Central memory CD8-positive, alpha-beta T cell (primary cell): Measurements from ENCODE around the gene AMBRA1.
A peak's percentile ranks its signal among the peaks of the same experiment; 100 is the strongest.
"Not testable (repeated sequence)": the region's sequence is repeated elsewhere in the genome, so short reads cannot be mapped to it uniquely, and the experiment has no call there.

Source experiments
- ATAC-seq: fragments of 150-1000 bp; cut with Tn5 transposase; replicated peaks from 2 replicates; pipeline ENCODE4 v1.10.0; 2022; ENCODE audit warnings: mild to moderate bottlenecking, moderate FRiP score, moderate number of reproducible peaks; ENCODE audit not compliant: poor library complexity, severe bottlenecking; ENCODE audit errors: extremely low read depth
- DNase-seq, 2 donors: peaks; one replicate each; pipeline ENCODE4 v3.0.0; 2021; ENCODE audit warnings: low spot score in 2 of 2
- H3K27ac Mint-ChIP-seq: one replicate; pipeline ENCODE4 v1.8.0; 2022; ENCODE audit warnings: low read depth, mild to moderate bottlenecking, moderate library complexity, mixed read lengths
- H3K27me3 Mint-ChIP-seq: one replicate; pipeline ENCODE4 v1.8.0; 2022; ENCODE audit warnings: mixed read lengths
- H3K36me3 Mint-ChIP-seq: one replicate; pipeline ENCODE4 v1.8.0; 2022; ENCODE audit warnings: mild to moderate bottlenecking, moderate library complexity, mixed read lengths; ENCODE audit not compliant: insufficient read depth
- H3K4me1 Mint-ChIP-seq: one replicate; pipeline ENCODE4 v1.8.0; 2022; ENCODE audit warnings: mixed read lengths
- H3K4me3 Mint-ChIP-seq: one replicate; pipeline ENCODE4 v1.8.0; 2022; ENCODE audit warnings: mild to moderate bottlenecking, moderate library complexity, mixed read lengths
- H3K9me3 Mint-ChIP-seq: one replicate; pipeline ENCODE4 v1.8.0; 2022; ENCODE audit warnings: mixed read lengths

The AMBRA1 gene

DNA sequence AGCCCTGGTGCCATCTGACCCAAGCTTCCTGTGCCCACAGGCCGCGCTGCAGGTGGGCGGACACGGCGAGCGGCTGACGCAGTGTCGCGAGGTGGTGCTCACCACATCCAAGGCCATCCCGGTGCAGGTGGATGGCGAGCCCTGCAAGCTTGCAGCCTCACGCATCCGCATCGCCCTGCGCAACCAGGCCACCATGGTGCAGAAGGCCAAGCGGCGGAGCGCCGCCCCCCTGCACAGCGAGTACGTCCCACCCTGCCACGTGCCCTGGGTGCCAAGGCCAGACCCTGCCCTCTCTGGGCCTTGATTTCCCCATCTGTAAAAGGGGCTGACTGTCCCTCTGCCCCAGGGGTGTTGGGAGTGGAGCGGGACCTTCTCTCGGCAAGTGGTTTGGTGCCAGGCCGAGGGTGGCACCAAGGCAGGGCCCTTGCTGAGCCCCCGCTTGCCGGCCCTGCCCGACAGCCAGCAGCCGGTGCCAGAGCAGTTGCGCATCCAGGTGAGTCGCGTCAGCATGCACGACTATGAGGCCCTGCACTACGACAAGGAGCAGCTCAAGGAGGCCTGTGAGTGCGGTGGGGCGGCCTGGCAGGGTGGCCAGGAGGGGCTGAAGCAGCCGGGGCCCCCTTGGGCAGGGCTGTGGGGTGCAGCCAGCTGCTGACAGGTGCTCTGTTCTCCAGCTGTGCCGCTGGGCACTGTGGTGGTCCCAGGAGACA lies 218.3 kb downstream of the AMBRA1 start:
- no peaks in the 10 kb centered on the region for H3K27me3 Mint-ChIP-seq
- ATAC-seq (no peak), DNase-seq (no peak)
- H3K36me3 Mint-ChIP-seq = peaks cover 61% of the 10 kb centered on the region
- no peaks in the 10 kb centered on the region for H3K9me3 Mint-ChIP-seq
- no peak overlapping the region for H3K4me3 Mint-ChIP-seq
- H3K4me1 Mint-ChIP-seq = peaks cover 7% of the 10 kb centered on the region
- no peak overlapping the region for H3K27ac Mint-ChIP-seq

DNA sequence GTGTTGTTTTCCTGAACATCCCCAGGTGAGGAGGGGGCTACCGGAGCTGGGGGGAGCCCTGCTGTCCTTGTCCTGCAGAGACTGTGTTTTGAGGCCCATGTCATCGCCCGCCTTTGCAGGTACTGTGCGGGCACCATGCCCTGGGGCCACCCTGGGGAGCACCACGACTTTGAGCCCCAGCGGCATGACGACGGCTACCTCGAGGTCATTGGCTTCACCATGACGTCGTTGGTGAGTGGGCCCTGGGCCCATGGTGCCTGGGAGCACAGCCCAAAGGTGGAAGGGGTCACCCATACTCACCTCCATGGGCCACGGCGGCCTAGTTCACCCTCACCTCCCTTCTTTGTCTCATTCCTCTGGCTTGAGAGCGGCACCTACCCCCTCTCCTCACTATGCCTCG lies 219.0 kb downstream of the AMBRA1 start:
- Mint-ChIP-seq H3K4me1 (peaks cover 9% of the 10 kb centered on the region), H3K9me3 (no peaks in the 10 kb centered on the region), H3K27ac (no peak overlapping the region), H3K27me3 (no peaks in the 10 kb centered on the region), H3K4me3 (no peak overlapping the region), H3K36me3 (peaks cover 64% of the 10 kb centered on the region)
- no peak for DNase-seq
- ATAC-seq = no peak

DNA sequence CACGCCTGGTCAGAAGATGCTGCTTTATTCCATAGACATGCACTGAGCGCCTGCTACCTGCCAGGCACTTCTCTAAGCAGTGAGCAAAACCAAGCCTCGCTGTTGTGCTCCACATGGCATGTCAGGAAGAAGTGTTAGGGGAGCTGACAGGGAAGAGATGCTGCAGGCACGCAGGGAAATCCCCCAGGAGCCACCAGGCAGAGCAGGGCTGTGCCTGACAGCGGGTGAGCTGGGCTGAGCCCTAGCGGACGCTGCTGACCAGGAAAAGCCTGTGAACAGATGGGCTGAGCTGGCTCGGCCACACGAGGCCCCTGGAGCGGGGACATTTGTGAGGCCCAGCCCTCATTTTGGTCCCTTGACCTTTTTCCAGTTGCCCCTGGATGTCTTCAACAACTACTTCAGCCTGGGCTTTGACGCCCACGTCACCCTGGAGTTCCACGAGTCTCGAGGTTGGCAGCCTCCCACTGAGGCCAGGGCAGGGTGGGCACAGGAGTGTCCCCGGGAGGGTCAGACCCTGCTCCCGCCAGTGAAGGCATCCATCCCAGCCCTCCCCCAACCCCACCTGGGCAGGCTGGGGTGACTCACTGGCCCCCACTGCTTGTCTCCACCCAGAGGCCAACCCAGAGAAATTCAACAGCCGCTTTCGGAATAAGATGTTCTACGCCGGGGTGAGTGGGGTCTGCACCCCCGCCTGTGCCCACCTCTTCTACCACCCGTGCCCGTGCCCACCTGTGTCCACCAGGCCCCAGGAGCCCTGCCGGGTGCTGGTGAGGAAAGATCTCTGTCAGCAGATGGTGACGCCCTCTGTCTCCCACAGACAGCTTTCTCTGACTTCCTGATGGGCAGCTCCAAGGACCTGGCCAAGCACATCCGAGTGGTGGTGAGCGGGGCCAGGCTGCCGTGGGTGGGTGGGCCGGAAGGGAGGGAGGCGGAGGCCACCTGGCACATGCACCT lies 219.8 kb downstream of the AMBRA1 start:
- DNase-seq (no peak), ATAC-seq (no peak)
- peaks cover 9% of the 10 kb centered on the region for H3K4me1 Mint-ChIP-seq
- H3K27ac Mint-ChIP-seq = no peak overlapping the region
- H3K27me3 Mint-ChIP-seq = no peaks in the 10 kb centered on the region
- H3K36me3 Mint-ChIP-seq = peaks cover 63% of the 10 kb centered on the region
- H3K4me3 Mint-ChIP-seq = no peak overlapping the region
- no peaks in the 10 kb centered on the region for H3K9me3 Mint-ChIP-seq

DNA sequence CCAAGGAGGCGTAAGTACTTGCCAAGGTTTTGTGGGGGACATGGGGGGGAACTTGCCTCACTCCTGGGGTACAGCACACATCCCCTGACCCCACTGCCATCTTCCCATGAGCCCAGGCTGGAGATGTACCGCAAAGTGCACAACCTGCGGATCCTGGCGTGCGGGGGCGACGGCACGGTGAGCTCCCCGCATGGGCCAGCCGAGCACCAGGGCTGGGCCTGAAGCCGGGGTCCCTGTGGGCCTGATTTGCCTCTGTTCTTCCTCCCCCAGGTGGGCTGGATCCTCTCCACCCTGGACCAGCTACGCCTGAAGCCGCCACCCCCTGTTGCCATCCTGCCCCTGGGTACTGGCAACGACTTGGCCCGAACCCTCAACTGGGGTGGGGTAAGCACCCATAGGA lies 221.3 kb downstream of the AMBRA1 start:
- DNase-seq, H3K9me3 Mint-ChIP-seq, H3K27ac Mint-ChIP-seq, H3K27me3 Mint-ChIP-seq, H3K4me3 Mint-ChIP-seq, ATAC-seq: not testable (repeated sequence)
- peaks cover 10% of the 10 kb centered on the region for H3K4me1 Mint-ChIP-seq
- peaks cover 71% of the 10 kb centered on the region for H3K36me3 Mint-ChIP-seq

DNA sequence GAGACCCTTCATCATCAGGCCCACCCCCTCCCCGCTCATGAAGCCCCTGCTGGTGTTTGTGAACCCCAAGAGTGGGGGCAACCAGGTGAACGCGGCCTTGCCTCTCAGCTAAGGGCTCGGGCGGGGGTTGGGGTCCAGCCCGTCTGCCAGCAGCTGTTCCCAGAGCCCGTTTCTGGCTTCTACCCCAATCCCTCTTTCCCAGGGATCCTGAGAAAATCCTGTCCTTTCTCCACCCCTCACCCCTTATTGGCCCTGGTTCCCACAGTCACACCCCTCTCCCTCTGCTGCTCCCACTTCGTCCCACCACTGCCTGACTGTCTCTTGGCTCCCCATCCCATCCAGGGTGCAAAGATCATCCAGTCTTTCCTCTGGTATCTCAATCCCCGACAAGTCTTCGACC lies 221.7 kb downstream of the AMBRA1 start:
- Mint-ChIP-seq H3K9me3 (no peaks in the 10 kb centered on the region), H3K27ac (no peak overlapping the region), H3K4me3 (no peak overlapping the region), H3K36me3 (peaks cover 70% of the 10 kb centered on the region), H3K4me1 (peaks cover 14% of the 10 kb centered on the region), H3K27me3 (no peaks in the 10 kb centered on the region)
- DNase-seq (no peak), ATAC-seq (no peak)

DNA sequence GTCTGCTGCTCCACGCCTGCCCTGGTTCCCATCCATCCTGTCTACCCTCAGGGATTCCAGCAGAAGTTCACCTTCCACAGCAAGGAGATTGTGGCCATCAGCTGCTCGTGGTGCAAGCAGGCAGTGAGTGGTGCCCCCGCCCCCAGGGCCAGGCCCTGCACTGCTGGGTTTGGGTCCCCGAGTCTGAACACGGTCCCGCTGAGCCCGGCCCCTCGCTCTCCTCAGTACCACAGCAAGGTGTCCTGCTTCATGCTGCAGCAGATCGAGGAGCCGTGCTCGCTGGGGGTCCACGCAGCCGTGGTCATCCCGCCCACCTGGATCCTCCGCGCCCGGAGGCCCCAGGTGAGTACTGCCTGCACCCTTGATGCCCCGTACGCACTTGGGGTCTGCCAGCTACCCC lies 222.6 kb downstream of the AMBRA1 start:
- not testable (repeated sequence) for DNase-seq, H3K27me3 Mint-ChIP-seq, H3K9me3 Mint-ChIP-seq, H3K4me3 Mint-ChIP-seq, ATAC-seq, H3K27ac Mint-ChIP-seq
- Mint-ChIP-seq H3K36me3 (peaks cover 64% of the 10 kb centered on the region), H3K4me1 (peaks cover 16% of the 10 kb centered on the region)

DNA sequence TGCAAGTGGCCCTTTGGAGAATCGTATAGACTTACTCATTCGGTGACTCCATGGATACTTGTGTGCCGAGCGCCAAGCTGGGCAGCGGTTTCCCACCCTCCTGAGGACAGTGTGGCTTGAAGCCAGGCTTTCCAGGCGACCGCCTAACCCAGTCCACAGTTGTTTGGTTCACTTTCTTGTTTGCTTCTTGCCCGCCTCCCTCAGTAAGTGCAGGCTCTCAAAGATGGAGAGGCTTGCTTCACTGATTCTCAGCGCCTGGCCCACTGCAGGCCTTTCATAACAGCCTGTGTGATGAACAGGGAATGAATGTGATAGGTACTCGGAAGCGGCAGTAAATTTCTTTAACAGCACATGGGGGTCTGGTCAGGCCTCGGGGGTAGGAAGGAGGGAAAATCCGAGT lies 223.6 kb downstream of the AMBRA1 start:
- no peak overlapping the region for H3K27ac Mint-ChIP-seq
- H3K36me3 Mint-ChIP-seq = peaks cover 54% of the 10 kb centered on the region
- ATAC-seq (no peak), DNase-seq (no peak)
- H3K27me3 Mint-ChIP-seq = no peaks in the 10 kb centered on the region
- no peak overlapping the region for H3K4me3 Mint-ChIP-seq
- H3K4me1 Mint-ChIP-seq = peaks cover 21% of the 10 kb centered on the region
- H3K9me3 Mint-ChIP-seq = no peaks in the 10 kb centered on the region

DNA sequence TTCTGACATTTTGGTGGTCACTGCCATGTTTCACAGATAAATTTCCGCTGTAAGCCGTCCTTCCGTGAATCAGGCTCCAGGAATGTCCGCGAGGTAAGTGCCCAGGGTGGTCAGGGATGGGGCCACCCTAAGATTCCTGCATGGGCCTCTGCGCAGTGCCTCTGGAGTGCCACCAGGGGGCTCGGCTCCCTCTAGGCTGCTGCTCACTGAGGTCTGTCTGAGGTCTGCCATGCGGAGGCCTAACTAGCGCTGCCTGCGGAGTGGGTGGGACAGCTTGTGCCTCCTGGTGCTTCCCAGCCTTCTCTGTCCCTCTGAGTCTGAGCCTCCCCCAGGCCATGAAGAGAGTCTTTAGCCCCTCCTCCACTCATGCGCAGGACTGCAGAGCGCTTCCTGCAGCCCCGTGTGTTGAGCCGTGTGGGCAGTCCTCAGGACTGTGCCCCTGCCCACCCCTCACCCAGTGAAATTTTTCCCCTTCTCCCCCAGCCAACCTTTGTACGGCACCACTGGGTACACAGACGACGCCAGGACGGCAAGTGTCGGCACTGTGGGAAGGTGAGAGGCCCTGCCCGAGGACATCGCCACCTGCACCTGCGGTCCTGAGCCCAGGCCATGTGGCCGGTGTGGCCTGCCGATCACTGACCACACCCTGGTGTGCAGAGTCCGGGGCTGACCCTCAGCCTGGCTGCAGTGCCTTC lies 224.2 kb downstream of the AMBRA1 start:
- ATAC-seq (no peak), DNase-seq (no peak)
- H3K4me3 Mint-ChIP-seq = no peak overlapping the region
- H3K27ac Mint-ChIP-seq = no peak overlapping the region
- peaks cover 48% of the 10 kb centered on the region for H3K36me3 Mint-ChIP-seq
- H3K4me1 Mint-ChIP-seq = peaks cover 27% of the 10 kb centered on the region
- H3K9me3 Mint-ChIP-seq = no peaks in the 10 kb centered on the region
- H3K27me3 Mint-ChIP-seq = no peaks in the 10 kb centered on the region

DNA sequence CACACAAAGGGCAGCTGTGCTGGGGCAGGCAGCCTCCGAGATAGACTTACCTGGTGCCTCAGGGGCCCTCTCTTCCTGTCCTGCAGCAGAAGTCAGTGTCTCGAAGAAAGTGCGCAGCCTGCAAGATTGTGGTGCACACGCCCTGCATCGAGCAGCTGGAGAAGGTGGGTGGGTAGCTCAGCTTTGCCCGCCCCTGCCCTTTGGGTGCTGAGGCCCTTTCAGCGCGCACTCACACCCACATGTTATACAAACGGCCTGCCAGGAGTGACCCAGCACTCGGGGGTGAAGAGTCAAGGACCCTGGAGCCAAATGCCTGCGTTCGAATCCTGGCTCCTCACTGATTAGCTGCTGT lies 225.9 kb downstream of the AMBRA1 start:
- Mint-ChIP-seq H3K36me3 (peaks cover 45% of the 10 kb centered on the region), H3K27me3 (no peaks in the 10 kb centered on the region), H3K4me1 (peaks cover 44% of the 10 kb centered on the region), H3K27ac (no peak overlapping the region), H3K4me3 (no peak overlapping the region), H3K9me3 (no peaks in the 10 kb centered on the region)
- DNase-seq (no peak), ATAC-seq (no peak)

DNA sequence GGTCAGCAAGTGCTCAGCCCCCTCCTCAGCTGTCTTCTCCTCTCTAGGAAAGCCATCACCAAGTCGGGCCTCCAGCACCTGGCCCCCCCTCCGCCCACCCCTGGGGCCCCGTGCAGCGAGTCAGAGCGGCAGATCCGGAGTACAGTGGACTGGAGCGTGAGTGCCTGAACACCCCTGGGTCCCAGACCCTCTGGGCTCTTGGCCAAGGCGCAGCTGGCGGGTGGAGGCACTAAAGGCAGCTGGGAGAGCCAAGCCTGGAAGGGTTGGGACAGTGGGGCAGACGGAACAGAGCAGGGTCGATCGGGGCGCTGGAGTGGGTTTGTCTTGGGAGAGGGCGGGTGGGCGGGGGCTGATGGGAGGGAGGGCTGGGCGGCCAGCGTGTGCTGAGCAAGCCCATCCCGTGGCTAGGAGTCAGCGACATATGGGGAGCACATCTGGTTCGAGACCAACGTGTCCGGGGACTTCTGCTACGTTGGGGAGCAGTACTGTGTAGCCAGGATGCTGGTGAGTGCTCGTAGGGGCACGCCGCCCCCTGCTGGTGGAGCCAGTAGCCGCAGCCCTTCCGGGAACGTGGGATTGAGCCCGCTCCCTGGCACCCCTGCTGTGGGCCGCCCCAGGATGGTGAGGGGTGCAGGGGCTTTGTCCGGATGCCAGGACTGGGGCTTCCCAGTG lies 226.4 kb downstream of the AMBRA1 start:
- Mint-ChIP-seq H3K9me3 (no peaks in the 10 kb centered on the region), H3K4me3 (peak overlapping the region; percentile 11), H3K27ac (peak overlapping the region; percentile 68), H3K27me3 (no peaks in the 10 kb centered on the region), H3K36me3 (peaks cover 47% of the 10 kb centered on the region), H3K4me1 (peaks cover 50% of the 10 kb centered on the region)
- peak; percentile 90 for ATAC-seq
- peak; percentile 70 to 71 for DNase-seq

DNA sequence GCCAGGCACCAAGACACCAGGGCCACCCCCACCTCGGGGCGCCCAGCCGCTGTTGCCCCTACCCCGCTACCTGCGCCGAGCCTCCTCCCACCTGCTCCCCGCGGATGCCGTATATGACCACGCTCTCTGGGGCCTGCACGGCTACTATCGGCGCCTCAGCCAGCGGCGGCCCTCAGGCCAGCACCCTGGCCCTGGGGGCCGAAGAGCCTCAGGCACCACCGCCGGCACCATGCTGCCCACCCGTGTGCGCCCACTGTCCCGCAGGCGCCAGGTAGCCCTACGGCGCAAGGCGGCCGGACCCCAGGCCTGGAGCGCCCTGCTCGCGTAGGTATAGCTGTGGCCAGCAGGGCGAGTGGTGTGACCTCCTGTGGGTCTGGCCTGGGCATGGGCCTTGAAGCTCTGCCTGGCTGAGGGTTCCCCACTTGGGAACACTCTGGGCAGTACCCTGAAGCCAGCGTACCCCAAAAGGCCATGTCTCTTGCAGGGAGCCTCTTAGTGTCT lies 227.1 kb downstream of the AMBRA1 start:
- peaks cover 44% of the 10 kb centered on the region for H3K36me3 Mint-ChIP-seq
- H3K4me3 Mint-ChIP-seq = peak overlapping the region; percentile 11
- DNase-seq (no peak), ATAC-seq (no peak)
- peaks cover 52% of the 10 kb centered on the region for H3K4me1 Mint-ChIP-seq
- H3K27ac Mint-ChIP-seq = peak overlapping the region; percentile 68
- no peaks in the 10 kb centered on the region for H3K27me3 Mint-ChIP-seq
- H3K9me3 Mint-ChIP-seq = no peaks in the 10 kb centered on the region

DNA sequence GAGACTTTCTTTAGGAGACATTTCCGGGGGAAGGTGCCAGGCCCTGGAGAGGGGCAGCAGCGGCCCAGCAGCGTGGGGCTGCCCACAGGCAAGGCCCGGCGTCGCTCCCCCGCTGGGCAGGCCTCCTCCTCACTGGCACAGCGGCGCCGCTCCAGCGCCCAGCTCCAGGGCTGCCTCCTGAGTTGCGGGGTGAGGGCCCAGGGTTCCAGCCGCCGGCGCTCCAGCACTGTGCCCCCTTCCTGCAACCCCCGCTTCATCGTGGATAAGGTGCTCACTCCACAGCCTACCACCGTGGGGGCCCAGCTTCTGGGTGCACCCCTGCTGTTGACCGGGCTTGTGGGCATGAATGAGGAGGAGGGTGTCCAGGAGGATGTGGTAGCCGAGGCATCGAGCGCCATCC lies 227.6 kb downstream of the AMBRA1 start:
- no peaks in the 10 kb centered on the region for H3K27me3 Mint-ChIP-seq
- DNase-seq (no peak), ATAC-seq (no peak)
- no peak overlapping the region for H3K4me3 Mint-ChIP-seq
- peaks cover 55% of the 10 kb centered on the region for H3K4me1 Mint-ChIP-seq
- H3K27ac Mint-ChIP-seq = no peak overlapping the region
- H3K36me3 Mint-ChIP-seq = peaks cover 46% of the 10 kb centered on the region
- no peaks in the 10 kb centered on the region for H3K9me3 Mint-ChIP-seq
